Activated gamma-delta T cell treated with anti-CD3 and anti-CD28 coated beads, Interleukin-2, amount 50 U/mL, for 16 hours (primary cell): ENCODE results near the gene INTS6.

ENCODE experiments used
- DNase-seq: peaks from one replicate; pipeline ENCODE4 v3.0.0-alpha.2; 2020; ENCODE audit warnings: low read depth

INTS6 gene

DNA sequence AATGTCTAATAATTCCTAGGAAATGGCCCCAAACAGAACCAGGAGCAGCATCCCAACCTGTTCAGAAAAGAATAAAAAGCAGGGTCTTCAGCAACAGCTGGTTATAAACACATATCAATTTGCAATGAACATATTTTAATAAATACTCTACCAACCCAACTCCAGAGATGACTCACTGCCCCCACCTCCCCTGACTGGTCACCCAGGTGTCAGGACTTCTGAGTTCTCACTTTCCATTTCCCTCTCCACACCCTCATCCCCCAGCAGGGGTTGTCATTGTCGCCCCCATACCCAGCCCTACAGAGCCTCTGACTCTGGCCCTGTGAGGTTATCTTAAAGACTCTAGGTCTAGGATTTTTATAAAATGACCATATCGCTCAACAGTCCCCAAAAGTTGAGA lies 106.4 kb downstream of the INTS6 start:
- DNase-seq, result no peak

DNA sequence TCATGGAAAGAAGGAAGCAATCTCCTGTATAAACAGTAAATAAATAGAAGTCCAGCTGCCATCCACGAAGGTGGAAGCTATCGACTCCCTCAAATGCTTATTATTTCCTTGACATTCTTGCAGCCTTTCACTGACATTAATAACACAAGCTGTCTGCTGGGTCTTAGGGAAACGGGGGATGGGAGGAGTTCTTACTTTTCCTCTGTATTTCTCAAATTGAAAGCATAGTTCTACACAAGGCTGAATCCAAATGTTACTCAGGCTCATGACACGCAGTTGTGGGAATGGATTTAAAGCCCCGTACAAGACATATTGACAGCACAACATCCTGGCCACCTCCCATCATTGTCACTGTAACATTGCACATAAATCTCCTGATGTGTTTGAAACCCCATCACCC lies 109.4 kb downstream of the INTS6 start:
- no peak for DNase-seq

DNA sequence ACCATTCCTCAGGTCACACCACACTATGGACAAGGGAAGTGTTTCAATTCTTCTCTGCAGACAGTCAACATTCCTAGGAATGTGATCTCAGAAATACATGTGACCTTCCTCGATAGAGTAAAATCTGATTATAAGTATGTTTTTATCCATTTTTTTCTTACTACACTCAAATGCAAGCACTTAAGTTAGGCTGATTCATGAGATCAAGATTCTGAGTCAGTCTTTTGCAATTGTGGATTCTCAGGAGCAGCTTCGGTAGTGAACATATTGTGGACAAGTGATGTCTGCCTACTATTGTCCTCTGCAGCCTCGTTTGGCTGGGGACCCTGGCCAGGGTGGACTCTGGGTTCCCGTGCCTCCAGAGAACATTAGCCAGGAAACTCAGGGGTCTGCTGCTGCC lies 110.1 kb downstream of the INTS6 start:
- DNase-seq, result no peak

DNA sequence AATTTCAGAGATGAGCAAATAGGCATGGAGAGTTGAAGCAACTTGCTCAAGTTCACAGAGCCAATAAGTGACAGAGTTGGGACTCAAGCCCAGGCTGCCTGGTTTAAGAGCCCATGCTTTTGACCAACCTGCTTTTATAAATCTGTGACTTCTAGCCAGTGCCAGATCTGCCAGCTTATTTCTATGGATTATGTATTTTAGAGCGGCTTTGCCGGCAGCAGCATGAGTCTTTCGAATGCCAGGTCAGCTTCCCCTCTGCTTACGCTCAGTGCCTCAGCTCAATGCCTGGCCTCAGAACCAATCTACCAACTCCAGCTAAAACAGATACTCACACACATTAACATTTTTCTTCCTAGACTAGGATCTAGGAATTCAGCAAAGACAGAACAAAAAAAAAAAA lies 111.0 kb downstream of the INTS6 start:
- DNase-seq, result no peak

DNA sequence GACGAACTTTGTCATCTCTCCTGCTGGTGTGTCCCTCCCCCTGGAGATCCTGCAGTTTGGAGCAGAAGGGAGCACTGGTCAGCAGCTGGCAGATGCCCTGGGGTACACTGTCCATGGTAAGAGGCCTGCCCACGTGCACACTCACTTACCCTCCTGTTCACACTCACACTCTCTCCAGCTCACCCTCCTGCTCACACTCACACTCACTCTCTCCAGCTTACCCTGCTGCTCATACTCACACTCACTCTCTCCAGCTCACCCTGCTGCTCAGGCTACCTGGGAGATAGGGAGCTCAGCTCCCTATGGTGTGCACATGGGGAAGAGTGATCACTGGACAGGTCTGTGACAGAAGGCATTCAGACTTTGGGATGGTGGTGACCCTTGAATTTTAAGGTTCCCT lies 111.6 kb downstream of the INTS6 start:
- no peak for DNase-seq

DNA sequence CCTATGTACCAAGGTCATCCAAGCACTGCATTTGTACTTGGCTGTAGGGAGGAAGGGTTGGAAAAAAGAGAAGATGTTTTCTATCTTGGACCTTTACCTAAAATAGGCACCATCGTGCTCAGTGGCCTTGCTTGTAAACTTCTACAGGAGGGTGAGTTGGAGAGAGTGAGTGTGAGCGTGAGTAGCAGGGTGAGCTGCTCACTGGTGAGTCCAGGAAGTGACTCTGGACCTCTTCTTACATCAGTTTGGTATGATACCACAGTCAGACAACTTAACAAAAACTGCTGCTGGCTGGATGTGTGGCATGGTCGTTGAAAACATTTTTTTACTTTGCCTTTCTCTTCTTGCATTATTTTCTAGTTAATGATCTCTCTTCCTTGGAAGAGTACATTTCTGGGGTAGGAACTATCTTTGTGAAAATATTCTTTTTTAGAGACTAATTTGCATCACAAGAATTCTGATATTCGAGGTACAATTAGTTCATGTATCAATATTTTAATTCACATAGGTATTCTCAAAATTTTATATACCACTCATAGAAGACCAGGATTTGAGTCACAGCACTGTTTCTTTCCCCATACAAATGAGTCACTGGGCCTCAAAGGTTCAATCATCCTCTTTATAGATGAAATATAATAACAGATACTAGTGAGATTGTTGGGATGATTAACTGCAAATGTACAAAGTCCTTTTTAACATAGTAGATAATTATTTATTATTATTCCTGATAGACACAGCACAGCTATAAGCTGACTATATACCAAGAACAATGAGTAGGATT lies 112.7 kb downstream of the INTS6 start:
- DNase-seq, result no peak

DNA sequence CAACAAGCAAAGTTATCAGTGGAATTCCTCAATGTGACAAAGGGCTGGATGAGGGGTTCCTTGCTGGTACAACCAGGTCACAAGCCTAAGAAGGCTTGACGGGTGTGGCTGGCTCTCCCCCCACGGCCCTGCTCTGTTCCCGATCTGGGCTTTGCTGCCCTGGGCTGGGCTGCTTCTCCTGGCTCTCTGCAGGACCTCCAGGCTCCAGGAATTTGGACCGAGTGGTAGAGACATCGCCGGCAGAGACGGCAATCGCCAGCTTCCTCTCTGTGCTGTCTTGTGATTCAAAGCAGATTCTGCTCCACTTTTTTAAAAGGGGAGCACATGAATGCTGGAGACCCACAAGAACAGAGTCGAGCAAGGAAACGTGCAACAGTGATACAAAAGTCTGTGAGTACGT lies 113.5 kb downstream of the INTS6 start, which contains the start of gene SERPINE3:
SERPINE3 (plus strand) TSS at position 338 of the 400 bp plus-strand sequence. CDS start 1,401 bp downstream, outside the sequence.
- DNase-seq, result no peak

DNA sequence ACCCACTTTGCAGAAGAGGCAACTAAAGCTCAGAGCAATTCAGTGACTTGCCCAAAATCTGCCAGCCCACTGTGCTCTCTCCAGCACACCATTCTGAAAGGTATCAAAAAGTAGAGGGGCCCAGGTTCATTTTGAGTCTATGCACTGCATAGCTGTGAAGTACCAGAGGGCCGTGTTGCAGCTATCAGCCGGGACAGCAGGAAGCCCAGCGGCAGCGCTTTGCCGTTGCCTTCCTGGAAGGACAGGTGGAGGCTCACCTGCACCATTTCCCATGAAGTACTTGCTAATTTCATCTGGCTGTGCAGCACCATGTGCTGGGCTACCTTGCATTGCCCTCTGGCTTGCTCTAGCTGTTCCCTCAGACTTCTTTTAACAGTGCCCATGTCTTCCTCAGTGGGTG lies 116.1 kb downstream of the INTS6 start:
- no peak for DNase-seq

DNA sequence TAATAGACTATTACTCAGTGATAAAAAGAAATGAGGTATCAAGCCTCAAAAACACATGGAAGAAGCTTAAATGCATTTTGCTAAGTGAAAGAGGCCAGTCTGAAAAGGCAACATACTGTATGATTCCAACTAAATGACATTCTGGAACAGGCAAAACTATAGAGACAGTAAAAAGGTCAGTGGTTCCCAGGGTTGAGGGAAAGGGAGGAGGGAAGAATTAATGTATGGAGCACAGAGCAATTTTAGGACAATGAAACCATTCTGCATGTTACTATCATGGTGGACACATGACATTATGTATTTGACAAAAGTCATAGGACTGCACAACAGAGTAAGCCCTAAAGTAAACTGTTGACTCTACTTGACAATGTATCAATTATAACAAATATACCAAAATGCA lies 119.0 kb downstream of the INTS6 start:
- no peak for DNase-seq

DNA sequence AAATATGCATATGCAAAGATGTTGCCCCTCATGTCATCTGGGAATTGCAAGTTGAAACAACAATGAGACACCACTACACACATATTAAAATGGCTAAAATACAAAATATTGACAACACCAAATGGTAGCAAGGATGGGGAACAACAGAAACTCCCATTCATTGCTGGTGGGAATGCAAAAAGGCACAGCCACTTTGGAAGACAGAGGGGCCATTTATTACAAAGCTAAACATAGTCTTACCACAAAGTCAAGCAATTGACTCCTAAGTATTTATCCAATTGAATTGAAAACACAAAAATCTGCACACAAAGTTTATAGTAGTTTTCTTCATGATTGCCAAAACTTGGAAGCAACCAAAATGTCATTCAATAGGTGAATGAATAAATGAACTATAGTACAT lies 119.4 kb downstream of the INTS6 start:
- no peak for DNase-seq

DNA sequence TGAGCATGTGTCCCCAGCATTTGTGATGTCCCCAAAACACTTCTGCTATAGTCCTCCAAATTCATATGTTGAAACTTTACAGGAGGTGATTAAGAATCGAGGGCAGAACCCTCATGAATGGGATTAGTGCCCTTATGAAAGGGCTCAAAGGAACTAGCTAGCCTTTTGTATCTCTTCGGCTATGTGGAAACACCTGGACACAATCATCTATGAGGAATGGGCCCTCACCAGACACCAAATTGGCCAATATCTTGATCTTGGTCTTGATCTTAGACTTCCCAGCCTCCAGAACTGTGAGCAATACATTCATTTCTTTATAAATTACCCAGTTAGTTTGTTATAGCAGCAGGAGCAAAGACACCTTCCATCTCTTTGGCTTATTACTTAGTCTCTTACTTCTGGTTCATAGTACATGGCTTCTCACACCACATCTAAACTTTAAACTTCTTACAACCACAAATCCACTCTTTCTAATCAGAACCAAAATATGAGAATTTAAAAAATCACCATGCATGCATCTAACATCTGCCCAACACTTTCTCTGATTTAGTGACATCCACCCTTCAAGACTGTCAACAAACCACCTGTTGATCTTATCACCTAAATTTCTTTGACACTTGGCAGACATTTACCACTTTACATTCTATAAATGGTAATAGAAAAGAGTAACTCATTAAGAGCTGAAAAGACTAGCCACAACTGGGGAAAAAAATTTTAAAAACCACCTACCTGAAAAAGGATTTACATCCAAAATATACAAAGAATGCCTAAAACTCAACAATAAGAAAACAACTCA lies 120.1 kb downstream of the INTS6 start:
- no peak for DNase-seq

DNA sequence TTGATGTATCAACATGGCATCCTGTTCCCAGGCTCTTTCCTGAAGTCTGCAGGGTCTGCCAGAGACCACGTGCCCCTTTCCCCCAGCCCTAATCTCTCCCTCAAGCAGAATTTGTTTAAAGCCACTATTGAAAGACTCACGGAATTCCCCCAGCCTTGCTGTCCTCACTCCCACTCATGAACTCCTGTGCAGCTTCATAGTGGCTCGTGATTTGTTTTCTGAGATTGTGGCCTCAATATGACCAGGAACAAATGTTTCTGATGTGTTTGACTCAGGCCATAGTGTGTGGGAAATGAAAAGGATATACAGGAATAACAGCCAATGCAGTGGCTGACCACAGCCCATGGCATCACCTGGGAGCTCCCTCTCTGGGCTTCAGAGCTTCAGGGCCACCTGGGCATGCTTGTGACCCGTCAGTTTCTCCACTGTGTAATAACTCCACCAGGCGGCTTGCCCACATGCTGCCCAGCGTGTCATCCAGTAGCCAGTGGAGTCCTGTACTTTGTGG lies 121.4 kb downstream of the INTS6 start:
- DNase-seq, result no peak

DNA sequence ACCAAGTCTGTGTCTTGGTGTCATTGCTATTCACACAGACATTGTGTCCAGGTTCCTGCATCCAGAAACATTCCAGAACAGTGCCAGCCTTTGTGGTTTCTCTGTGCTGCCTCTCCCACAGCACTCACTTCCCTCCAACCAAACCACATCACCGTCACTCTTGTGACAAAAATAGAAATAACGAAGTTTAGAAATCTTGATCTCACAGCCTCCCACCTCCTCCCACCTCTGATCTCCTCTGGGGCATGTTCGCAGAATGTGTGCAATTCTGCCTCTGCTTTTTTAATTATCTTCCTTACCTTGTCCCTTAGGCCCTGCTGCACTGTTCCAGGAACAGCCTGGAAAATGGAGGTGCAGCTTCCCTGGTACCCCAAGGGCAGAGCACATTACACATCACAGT lies 122.0 kb downstream of the INTS6 start:
- no peak for DNase-seq

DNA sequence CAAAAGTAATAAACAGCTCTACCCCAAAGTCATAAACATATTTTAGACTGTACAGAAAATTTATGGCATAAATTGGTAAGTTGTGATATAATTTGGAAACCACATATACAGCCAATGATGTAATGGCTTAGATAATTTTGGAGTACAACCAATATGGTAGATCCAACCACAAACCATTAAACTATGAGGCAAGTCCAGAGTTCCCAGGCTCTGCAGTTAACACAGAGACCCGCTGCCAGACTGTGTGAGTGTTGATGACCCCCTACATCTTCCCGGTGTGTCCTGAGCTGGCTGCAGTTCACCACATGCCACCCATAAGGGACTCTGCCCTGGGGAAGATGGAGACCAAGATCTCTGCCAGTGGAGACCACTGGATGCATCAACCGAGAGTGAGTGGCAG lies 123.2 kb downstream of the INTS6 start:
- DNase-seq, result no peak

DNA sequence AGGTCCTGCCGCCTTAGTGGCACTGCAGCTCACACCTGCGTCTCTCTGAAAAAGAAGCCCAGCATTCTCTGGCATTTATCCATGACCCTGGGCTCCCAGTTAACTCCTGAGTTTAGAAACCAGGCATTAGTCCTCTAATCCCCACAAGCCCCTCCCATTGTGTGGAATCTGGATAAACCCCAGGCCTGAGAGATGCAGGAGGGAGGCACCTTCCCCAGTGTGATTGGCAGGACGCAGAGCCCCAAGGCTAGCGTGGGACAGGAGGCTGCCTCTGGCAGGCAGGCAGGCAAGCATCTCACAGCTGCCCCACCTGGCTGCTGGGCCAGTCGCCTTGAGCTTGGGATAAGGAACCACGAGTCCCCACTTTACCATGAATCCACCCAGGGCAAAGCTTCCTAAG lies 124.3 kb downstream of the INTS6 start:
- DNase-seq, result no peak

DNA sequence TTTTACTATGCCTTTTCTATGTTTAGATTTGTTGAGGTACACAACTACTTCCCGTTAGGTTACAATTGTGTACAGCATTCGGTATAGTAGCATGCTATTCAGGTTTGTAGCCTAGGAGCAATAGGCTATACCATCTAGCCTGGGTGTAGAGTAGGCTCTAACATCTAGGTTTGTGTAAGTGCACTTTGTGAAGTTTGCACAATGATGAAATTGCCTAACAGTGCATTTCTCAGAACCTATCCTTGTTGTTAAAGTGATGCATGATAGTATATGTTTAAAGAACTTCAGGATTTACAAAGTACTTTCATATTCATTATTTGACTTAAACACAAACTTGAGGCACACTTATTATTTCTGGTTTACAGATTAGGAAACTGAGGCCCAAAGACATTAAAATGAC lies 124.9 kb downstream of the INTS6 start:
- no peak for DNase-seq

DNA sequence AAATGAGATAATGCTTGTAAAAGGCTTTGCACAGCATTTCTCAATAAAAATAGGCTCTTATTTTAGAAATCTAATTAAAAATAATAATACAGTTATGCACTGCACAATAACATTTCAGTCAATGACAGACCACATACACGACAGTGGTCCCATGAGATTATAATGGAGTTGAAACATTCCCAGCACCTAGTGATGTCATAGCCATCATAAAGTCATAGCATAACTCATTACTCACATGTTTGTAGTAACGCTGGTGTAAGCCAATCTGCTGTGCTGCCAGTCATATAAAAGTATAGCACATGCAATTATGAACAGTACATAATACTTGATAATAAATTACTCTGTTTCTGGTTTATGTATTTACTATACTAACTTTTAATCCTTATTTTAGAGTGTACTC lies 126.1 kb downstream of the INTS6 start:
- no peak for DNase-seq

DNA sequence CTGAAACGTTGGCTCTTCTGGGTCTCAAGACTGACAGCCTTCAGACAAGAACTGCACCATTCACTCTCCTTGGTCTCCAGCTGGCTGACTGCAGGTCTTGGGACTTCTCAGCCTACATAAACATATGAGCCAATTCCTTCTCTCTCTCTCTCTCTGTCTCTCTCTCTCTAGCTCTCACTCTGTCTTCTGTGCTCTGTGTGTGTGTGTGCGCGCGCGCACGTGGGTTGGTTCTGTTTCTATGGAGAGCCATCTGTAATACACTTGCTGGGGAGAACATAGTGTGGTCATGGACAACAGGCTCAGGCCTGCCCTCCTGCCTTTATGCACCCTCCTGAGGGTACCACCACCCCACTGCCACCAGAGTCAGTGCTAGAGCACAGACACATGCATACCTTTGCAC lies 127.0 kb downstream of the INTS6 start:
- DNase-seq, result no peak

DNA sequence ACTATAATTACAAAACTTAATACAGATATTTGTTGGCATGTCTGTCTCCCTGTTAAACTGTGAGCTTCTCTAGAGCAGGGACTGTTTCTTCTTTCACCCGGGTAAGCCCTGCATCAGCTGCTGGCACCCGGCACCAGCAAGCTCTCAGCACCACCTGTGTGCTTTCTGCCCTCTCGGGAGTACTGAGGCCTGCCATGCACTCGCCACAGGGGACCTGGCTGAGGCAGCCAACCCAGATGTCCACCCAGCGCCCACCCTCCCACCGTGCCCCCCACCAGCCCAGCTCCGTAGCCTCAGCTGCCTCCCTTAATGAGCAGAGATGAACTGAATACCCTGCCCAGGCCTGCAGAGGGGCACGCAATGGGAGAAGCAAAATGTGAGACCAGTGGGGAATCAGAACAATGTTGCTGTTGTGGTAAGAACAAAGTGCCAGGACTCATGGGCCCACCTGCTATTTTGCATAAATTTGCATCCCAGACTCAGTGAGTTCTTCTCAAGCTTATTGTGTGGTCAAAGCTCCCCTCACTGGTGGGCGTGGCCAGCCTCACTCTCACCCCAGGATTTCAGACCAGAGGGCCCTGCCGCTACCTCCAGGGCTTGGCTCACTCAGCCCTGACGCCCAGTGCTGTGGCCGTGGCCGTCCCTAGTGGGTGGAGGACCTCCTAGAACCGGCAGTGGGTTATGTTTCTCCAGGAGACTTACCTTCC lies 128.0 kb downstream of the INTS6 start:
- DNase-seq, result no peak

DNA sequence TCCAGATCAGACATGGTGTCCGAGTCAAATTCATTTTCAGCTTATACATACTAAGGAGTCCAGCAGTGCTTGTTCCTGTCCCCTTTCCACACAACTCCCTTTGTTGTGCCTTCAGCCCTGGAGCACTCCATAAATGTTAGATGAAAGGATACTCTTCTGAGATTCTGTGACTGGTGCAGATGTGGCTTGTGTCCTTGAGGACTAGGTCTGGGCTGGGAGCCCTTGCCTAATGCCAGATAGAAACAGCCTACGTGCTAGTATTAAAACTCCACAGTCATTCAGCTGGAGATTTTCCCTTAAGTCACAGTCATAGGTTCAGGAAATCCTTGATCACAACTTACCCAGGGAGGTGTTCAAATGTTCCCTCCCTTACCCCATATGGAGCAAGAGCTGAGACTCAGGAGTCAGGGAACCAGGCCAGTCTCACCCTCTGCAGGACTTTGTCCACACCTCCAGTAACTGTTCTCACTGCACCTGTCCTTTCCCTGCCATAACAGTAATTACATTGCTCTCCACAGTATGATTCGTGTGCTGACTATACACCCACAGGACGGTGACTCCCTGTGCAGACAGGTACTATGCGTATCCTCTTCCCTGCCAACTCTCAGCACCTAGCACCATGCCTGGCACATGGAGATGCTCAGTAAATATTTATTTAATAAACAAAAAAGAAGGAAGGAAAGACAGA lies 128.9 kb downstream of the INTS6 start:
- DNase-seq, result no peak

DNA sequence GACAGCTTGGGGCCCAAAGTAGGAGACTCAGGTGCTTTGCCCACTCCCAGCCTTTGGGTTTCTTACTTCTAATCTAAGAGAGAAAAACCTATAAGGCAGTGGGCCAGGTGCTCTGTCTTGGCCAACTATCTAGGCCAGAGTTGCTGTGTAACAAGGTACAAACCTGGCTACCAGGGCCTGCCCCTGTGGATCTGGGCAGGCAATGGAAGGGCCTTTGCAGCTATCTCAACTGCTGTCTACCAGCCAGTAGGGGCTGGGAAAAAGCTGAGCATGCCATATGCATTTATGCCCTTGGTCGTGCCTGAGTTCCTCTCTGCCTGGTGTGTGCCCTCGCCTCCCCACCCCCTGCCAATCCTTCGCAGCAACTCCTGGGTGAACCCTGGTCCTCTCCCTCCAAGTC lies 130.0 kb downstream of the INTS6 start:
- DNase-seq, result no peak

DNA sequence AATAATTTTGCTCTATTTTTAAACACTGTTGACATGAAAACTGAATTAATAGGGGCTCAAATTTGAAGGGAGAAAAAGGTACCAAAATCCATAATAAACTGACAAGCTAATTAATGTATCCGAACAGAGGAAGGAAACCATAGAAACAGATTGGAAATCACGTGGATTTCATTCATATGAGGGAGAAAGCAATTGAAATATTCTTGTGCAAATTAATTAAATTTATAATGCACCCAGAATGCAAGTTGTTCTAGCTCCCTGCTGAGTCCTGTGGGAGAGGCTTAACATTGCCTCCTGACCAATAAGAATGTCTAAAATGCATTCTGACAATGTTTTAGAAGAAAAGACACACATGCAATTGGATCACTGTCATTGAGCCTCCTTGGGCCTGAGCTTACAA lies 131.0 kb downstream of the INTS6 start:
- no peak for DNase-seq
